ENCODE results near the gene F2RL3.

DNA sequence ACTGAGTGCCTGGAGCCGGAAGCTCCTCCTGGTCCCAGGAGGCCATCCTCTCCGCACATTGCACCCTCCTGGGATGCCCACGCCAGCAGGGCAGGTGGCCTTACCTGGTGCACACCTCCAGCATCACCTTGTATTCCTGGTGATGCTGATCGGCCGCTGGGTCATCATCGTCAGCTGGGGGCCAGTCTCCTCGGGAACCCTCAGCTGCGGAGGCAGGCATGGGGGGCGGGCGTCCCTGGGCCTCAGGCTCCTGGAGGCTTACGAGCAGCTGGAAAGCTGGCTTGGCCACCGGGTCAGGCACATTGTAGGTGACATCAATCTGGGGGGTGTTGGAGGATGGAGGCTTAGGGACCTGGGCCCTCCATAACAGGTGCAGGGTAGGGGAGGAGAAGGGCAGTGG, 13.7 kb downstream of the F2RL3 start:
- TF ChIP-seq, protein P1, sequence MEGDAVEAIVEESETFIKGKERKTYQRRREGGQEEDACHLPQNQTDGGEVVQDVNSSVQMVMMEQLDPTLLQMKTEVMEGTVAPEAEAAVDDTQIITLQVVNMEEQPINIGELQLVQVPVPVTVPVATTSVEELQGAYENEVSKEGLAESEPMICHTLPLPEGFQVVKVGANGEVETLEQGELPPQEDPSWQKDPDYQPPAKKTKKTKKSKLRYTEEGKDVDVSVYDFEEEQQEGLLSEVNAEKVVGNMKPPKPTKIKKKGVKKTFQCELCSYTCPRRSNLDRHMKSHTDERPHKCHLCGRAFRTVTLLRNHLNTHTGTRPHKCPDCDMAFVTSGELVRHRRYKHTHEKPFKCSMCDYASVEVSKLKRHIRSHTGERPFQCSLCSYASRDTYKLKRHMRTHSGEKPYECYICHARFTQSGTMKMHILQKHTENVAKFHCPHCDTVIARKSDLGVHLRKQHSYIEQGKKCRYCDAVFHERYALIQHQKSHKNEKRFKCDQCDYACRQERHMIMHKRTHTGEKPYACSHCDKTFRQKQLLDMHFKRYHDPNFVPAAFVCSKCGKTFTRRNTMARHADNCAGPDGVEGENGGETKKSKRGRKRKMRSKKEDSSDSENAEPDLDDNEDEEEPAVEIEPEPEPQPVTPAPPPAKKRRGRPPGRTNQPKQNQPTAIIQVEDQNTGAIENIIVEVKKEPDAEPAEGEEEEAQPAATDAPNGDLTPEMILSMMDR (IDR thresholded peaks at IDR 0.05), result no peak
- TF ChIP-seq EP300 (IDR thresholded peaks at IDR 0.05) (no peak), POLR2A (IDR thresholded peaks at IDR 0.05) (no peak)

Measured in tibial nerve (tissue), 4 donors.